GM12875 (cell line): ENCODE data around the gene RNASEH2B.
A peak's percentile ranks its signal among the peaks of the same experiment; 100 is the strongest.

Source experiments
- H3K4me3 ChIP-seq: one replicate; pipeline ENCODE4 v1.5.1; 2011; ENCODE audit warnings: low read depth, low read length, control low read depth
- TF ChIP-seq, protein P1 (sequence below): IDR thresholded peaks from 2 replicates; pipeline ENCODE4 v1.5.1; 2011; ENCODE audit warnings: low read depth, mild to moderate bottlenecking, control low read depth, inconsistent platforms, low read length, moderate library complexity, borderline replicate concordance; ENCODE audit not compliant: insufficient read depth

RNASEH2B gene

DNA sequence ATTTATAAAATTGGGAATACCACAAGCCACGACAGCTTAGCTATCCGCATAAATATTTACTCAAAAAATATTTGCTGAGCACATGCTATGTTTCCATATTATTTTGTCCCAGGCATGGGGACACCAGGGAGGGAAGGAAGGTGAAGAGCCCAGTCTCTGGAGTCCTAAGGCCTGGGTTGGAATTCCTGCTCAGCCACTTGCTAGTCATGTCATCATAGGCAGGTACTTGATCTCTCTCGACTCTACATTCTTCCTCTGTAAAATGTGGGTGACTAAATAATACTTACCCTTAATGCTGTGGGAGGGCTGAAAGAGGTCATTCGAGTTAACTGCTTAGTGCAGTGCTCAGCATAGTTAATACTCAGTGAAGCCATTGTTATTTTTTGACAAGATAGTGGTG, 4.3 kb upstream of the RNASEH2B start:
- no peak overlapping the region for H3K4me3 ChIP-seq
- TF ChIP-seq, protein P1, sequence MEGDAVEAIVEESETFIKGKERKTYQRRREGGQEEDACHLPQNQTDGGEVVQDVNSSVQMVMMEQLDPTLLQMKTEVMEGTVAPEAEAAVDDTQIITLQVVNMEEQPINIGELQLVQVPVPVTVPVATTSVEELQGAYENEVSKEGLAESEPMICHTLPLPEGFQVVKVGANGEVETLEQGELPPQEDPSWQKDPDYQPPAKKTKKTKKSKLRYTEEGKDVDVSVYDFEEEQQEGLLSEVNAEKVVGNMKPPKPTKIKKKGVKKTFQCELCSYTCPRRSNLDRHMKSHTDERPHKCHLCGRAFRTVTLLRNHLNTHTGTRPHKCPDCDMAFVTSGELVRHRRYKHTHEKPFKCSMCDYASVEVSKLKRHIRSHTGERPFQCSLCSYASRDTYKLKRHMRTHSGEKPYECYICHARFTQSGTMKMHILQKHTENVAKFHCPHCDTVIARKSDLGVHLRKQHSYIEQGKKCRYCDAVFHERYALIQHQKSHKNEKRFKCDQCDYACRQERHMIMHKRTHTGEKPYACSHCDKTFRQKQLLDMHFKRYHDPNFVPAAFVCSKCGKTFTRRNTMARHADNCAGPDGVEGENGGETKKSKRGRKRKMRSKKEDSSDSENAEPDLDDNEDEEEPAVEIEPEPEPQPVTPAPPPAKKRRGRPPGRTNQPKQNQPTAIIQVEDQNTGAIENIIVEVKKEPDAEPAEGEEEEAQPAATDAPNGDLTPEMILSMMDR: no peak

- H3K4me3 ChIP-seq: no peak overlapping the region
Observed at GRCh38 chr13:50907781-50908180, 1.8 kb upstream of the RNASEH2B start.

DNA sequence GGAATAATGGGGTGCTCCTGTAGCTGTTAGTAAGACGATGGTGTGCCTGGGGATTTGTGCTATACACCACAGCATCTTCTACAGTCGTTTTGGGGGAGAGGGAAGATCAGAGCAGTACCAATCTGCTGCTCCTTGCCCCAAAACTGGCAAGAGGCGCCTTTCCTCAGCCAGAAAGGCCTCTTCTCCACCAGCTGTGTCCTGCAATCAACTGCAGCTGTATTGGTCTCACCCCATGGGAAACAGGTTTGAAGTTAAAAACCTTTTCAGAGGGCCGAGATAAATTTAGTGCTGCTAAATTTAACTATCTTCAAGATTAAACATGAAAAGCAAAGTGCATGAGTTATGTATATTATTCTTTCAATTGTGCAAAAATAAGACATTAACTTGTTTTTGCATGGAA, 1.2 kb upstream of the RNASEH2B start:
- TF ChIP-seq, protein P1: no peak
- no peak overlapping the region for H3K4me3 ChIP-seq

More at GRCh38 chr13:50907781-50908180, 1.8 kb upstream of the RNASEH2B start:
- TF ChIP-seq, protein P1: no peak

- TF ChIP-seq, protein P1: no peak
- H3K4me3 ChIP-seq: peak overlapping the region; percentile 93
Observed at GRCh38 chr13:50910485-50910805, 854 bp downstream of the RNASEH2B start.

GRCh38 chr13:50911081-50911631, 1.6 kb downstream of the RNASEH2B start:
- TF ChIP-seq, protein P1: no peak
- H3K4me3 ChIP-seq: peak overlapping the region; percentile 93

- TF ChIP-seq, protein P1: peak; percentile 78
- H3K4me3 ChIP-seq: peak overlapping the region; percentile 93
Observed at GRCh38 chr13:50911937-50912795, 2.6 kb downstream of the RNASEH2B start.

DNA sequence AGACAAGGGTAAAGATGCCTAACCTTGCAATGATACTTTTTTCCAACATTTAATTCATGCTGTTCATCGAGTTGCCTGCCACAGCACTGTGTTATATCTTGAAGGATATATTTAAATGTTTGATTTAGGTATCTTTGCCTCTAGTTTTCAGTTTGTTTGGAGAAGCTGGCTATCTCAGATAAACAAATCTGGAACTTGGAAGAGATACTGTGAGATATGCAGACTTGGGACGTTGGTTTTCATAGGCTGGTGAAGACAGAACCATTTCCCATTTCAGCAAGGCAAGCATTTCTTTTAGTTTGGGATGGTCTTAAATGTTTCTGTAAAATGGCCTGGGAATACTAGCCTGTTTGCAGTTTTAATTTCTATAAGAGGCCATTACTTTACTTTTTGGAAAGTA, 3.3 kb downstream of the RNASEH2B start:
- TF ChIP-seq, protein P1: no peak
- no peak overlapping the region for H3K4me3 ChIP-seq
